ENCODE data around the gene AREG. TPM values are rescaled to one million over a fixed set of nuclear protein-coding genes. Genes with fewer than 3 reads are reported as not detected.

AREG gene
- total and polyA plus RNA-seq, 2 of the 4 experiments (the other 2 are of a cell fraction): 0.17 to 0.18 TPM

DNA sequence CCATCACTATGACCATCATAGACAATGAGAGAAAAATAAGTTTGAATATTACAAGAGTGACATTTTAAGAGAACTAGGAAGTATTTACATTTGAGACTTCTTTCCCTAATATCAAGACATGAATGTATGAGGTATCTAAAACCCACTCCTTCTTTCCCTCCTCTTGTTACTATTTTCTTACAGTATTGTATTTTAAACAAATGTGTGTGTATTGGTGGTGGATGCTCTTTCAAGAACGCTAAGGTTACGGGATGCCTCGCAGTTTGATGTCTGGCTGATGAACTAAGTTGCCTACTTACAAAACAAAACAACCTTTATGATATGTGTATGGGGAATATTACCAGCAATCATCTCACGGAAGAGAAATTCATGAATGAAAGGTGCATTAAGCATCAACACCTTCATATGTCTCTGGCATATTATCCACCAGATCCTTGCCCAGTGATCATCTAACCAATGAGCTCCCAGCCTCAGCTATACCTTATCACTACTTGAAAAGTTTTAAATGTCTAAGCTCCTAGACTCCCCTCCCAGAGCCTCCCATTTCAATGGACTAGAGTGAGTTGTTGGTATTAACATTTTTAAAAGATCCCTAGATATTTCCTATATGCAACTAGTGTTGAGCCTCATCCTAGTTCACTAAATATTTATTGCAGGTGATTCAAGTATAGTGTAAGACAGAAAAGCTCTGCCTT is 10.6 kb downstream of the AREG start:
- no peak overlapping the region for H2BK5ac ChIP-seq (ENCODE audit: low read depth, low read length, poor library complexity, severe bottlenecking)
- H3K23ac ChIP-seq (ENCODE audit: low read depth, low read length): no peak overlapping the region
- no peak overlapping the region for H3K4me2 ChIP-seq (ENCODE audit: low read depth, low read length)
- no peaks in the 10 kb centered on the region for H3K79me1 ChIP-seq (ENCODE audit: low read depth in 1 of 2, low read length in 2 of 2)
- no peak overlapping the region for H4K5ac ChIP-seq (ENCODE audit: low read depth, low read length)
- H3K4me3 ChIP-seq (ENCODE audit: insufficient read depth, low read depth, low read length): no peak overlapping the region
- no peak for DNase-seq
- POLR2A ChIA-PET (ENCODE audit: unreplicated experiment): no interaction called here
- intact Hi-C loops (cut with micrococcal nuclease): no loop called here
- H3K18ac ChIP-seq (ENCODE audit: low read depth, low read length): no peak overlapping the region
- H3K36me3 ChIP-seq (ENCODE audit: control insufficient read depth, insufficient read depth, low read length): peaks cover 2% of the 10 kb centered on the region; the same call in 1 of the 2 replicates
- no peaks in the 10 kb centered on the region for H4K20me1 ChIP-seq (ENCODE audit: insufficient read depth, low read length)
- dilution Hi-C loops (cut with HindIII; ENCODE audit: low sequenced_read_pairs, unreplicated experiment): no loop called here
- H2AK9ac ChIP-seq (replicated peaks; ENCODE audit: low read depth, low read length, poor library complexity): no peak overlapping the region
- WGBS, 2 experiments (ENCODE audit: extremely low coverage in 2 of 2, insufficient read length in 1 of 2): no CpG with 5 or more reads among the region's 4 CpGs
- no peak overlapping the region for H4K8ac ChIP-seq (ENCODE audit: low read depth in 2 of 2, low read length in 2 of 2)
- H3K27ac ChIP-seq (ENCODE audit: insufficient read depth, low read length): no peak overlapping the region
- CTCF ChIA-PET: interaction anchor here (1.0 kb wide), 1 partner anchor 10 kb away, joined by 5 read pairs; the partner anchor contains the start of gene AREG
- no peak overlapping the region for H2BK120ac ChIP-seq (ENCODE audit: low read depth, low read length)
- no peak overlapping the region for H3K14ac ChIP-seq (replicated peaks; ENCODE audit: low read depth, low read length)
- H2AFZ ChIP-seq (replicated peaks; ENCODE audit: low read length, poor library complexity): no peak overlapping the region
- H3K9ac ChIP-seq (ENCODE audit: low read depth, low read length): no peak overlapping the region
- no peak overlapping the region for H4K91ac ChIP-seq (ENCODE audit: insufficient read depth, low read depth, low read length)
- TF ChIP-seq RFX5 (IDR thresholded peaks at IDR 0.05; ENCODE audit: low read depth, low read length): no peak
- no peak overlapping the region for H3K56ac ChIP-seq (ENCODE audit: extremely low read depth, insufficient read depth, low read length)
- peaks cover 3% of the 10 kb centered on the region; the same call in 1 of the 2 replicates for H3K9me1 ChIP-seq (ENCODE audit: insufficient read depth, low read length)
- ATAC-seq (ENCODE audit: low read depth): no peak
- H3K27me3 ChIP-seq (ENCODE audit: control insufficient read depth, insufficient read depth, low read length): no peaks in the 10 kb centered on the region
- H3K9me3 ChIP-seq (ENCODE audit: control insufficient read depth, insufficient read depth, low read length): no peaks in the 10 kb centered on the region
- peaks cover 2% of the 10 kb centered on the region; the same call in 1 of the 2 replicates for H3K4me1 ChIP-seq (ENCODE audit: control insufficient read depth, insufficient read depth, low read length)
- BruUV-seq (replicated peaks): no TSS peak
- in situ Hi-C loops (cut with MboI; ENCODE audit: low sequenced_read_pairs): no loop called here
- H2BK20ac ChIP-seq (ENCODE audit: low read depth, low read length): no peak overlapping the region
- H2AK5ac ChIP-seq (ENCODE audit: low read depth, low read length): no peak overlapping the region
- H2BK15ac ChIP-seq (ENCODE audit: low read depth, low read length): no peak overlapping the region
- no peak overlapping the region for H3K4ac ChIP-seq (ENCODE audit: low read depth, low read length)

Measured in IMR-90 (cell line).